ENCODE data around the gene NSD2.
"Not testable (repeated sequence)": the region's sequence is repeated elsewhere in the genome, so short reads cannot be mapped to it uniquely, and the experiment has no call there.

The NSD2 gene

GRCh38 chr4:1987721-1988326, 116.6 kb downstream of the NSD2 start:
- H3K36me3 ChIP-seq (ENCODE audit: control insufficient read depth, insufficient read depth, low read length) = peaks cover 83% of the 10 kb centered on the region
- no peaks in the 10 kb centered on the region for H3K9me3 ChIP-seq (ENCODE audit: control insufficient read depth, insufficient read depth, low read depth, low read length)
- no peak overlapping the region; the same call in 1 of the 2 replicates for H3K27ac ChIP-seq (ENCODE audit: low read depth, low read length)

DNA sequence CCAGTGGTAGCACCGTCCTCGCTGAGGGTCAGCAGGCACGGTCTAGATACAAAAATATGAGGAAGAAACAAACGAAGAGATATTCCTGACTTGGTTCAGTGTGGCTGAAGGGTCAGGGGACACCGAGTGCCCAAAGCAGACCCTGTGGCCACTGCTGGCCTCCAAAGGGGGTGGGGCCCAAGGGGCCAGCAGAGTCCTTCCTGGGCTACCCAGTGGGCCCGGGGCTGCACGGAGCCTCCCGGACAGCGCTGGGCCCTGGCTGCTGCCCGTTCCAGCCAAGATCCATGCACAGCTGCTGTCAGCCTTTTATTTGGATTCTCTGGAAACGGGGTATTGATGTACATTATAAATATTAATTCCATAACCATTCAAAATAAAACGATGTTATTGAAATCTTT, 117.1 kb downstream of the NSD2 start:
- no peak overlapping the region for H3K27ac ChIP-seq (ENCODE audit: low read depth, low read length)
- no peaks in the 10 kb centered on the region for H3K9me3 ChIP-seq (ENCODE audit: control insufficient read depth, insufficient read depth, low read depth, low read length)
- peaks cover 78% of the 10 kb centered on the region for H3K36me3 ChIP-seq (ENCODE audit: control insufficient read depth, insufficient read depth, low read length)
- H3K4me1 ChIP-seq (ENCODE audit: control insufficient read depth, insufficient read depth, low read length) = peaks cover 3% of the 10 kb centered on the region; the same call in 1 of the 2 replicates
- H3K27me3 ChIP-seq (ENCODE audit: control insufficient read depth, insufficient read depth, low read length) = no peaks in the 10 kb centered on the region
- H3K4me3 ChIP-seq (ENCODE audit: low read depth, low read length) = no peak overlapping the region
- H3K9ac ChIP-seq (ENCODE audit: low read length) = no peak overlapping the region

More at GRCh38 chr4:1987721-1988326, 116.6 kb downstream of the NSD2 start:
- Histone ChIP-seq H3K4me3 (ENCODE audit: low read depth, low read length) (no peak overlapping the region), H3K27me3 (ENCODE audit: control insufficient read depth, insufficient read depth, low read length) (no peaks in the 10 kb centered on the region), H3K4me1 (ENCODE audit: control insufficient read depth, insufficient read depth, low read length) (peaks cover 3% of the 10 kb centered on the region; the same call in 1 of the 2 replicates), H3K9ac (ENCODE audit: low read length) (no peak overlapping the region)

- Histone ChIP-seq H3K27ac (ENCODE audit: low read depth, low read length) (no peak overlapping the region), H3K4me1 (ENCODE audit: control insufficient read depth, insufficient read depth, low read length) (peaks cover 3% of the 10 kb centered on the region; the same call in 1 of the 2 replicates), H3K9me3 (ENCODE audit: control insufficient read depth, insufficient read depth, low read depth, low read length) (no peaks in the 10 kb centered on the region), H3K27me3 (ENCODE audit: control insufficient read depth, insufficient read depth, low read length) (no peaks in the 10 kb centered on the region), H3K36me3 (ENCODE audit: control insufficient read depth, insufficient read depth, low read length) (peaks cover 64% of the 10 kb centered on the region), H3K9ac (ENCODE audit: low read length) (no peak overlapping the region), H3K4me3 (ENCODE audit: low read depth, low read length) (no peak overlapping the region)
Measured at GRCh38 chr4:1989533-1990347, 118.5 kb downstream of the NSD2 start.

- Histone ChIP-seq H3K36me3 (ENCODE audit: control insufficient read depth, insufficient read depth, low read length) (peaks cover 62% of the 10 kb centered on the region), H3K4me3 (ENCODE audit: low read depth, low read length) (no peak overlapping the region)
Measured at GRCh38 chr4:1990348-1990645, 119.1 kb downstream of the NSD2 start.

GRCh38 chr4:1990676-1991075, 119.5 kb downstream of the NSD2 start:
- H3K9ac ChIP-seq (ENCODE audit: low read length) = no peak overlapping the region
- peaks cover 58% of the 10 kb centered on the region for H3K36me3 ChIP-seq (ENCODE audit: control insufficient read depth, insufficient read depth, low read length)
- peaks cover 3% of the 10 kb centered on the region; the same call in 1 of the 2 replicates for H3K4me1 ChIP-seq (ENCODE audit: control insufficient read depth, insufficient read depth, low read length)
- no peaks in the 10 kb centered on the region for H3K27me3 ChIP-seq (ENCODE audit: control insufficient read depth, insufficient read depth, low read length)
- H3K4me3 ChIP-seq (ENCODE audit: low read depth, low read length) = no peak overlapping the region
- H3K9me3 ChIP-seq (ENCODE audit: control insufficient read depth, insufficient read depth, low read depth, low read length) = no peaks in the 10 kb centered on the region
- no peak overlapping the region for H3K27ac ChIP-seq (ENCODE audit: low read depth, low read length)

More at GRCh38 chr4:1990348-1990645, 119.1 kb downstream of the NSD2 start:
- H3K9ac ChIP-seq (ENCODE audit: low read length) = no peak overlapping the region
- H3K9me3 ChIP-seq (ENCODE audit: control insufficient read depth, insufficient read depth, low read depth, low read length) = no peaks in the 10 kb centered on the region
- H3K27me3 ChIP-seq (ENCODE audit: control insufficient read depth, insufficient read depth, low read length) = no peaks in the 10 kb centered on the region
- no peak overlapping the region for H3K27ac ChIP-seq (ENCODE audit: low read depth, low read length)
- H3K4me1 ChIP-seq (ENCODE audit: control insufficient read depth, insufficient read depth, low read length) = peaks cover 3% of the 10 kb centered on the region; the same call in 1 of the 2 replicates

DNA sequence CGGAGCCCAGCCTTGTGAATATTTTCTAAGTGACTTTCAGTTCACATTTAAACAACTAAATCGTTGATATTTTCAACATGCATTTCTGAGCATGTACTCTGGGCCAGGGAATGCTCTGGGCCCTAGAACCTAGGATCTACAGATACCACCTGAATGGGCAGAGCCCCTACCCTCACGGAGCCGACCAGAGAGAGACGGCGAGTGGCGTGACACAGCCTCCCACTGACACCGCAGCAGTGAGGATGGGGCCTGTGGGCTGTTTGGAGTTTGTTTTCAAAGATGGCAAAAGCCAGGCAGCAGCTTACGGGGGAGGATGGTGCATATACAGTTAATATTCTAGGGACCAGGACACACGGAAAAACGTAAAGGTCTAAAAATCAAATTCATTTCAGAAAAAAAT, 119.9 kb downstream of the NSD2 start:
- no peaks in the 10 kb centered on the region for H3K9me3 ChIP-seq (ENCODE audit: control insufficient read depth, insufficient read depth, low read depth, low read length)
- H3K9ac ChIP-seq (ENCODE audit: low read length) = no peak overlapping the region
- peaks cover 54% of the 10 kb centered on the region for H3K36me3 ChIP-seq (ENCODE audit: control insufficient read depth, insufficient read depth, low read length)
- H3K27ac ChIP-seq (ENCODE audit: low read depth, low read length) = no peak overlapping the region
- no peak overlapping the region for H3K4me3 ChIP-seq (ENCODE audit: low read depth, low read length)
- H3K4me1 ChIP-seq (ENCODE audit: control insufficient read depth, insufficient read depth, low read length) = peaks cover 3% of the 10 kb centered on the region; the same call in 1 of the 2 replicates
- H3K27me3 ChIP-seq (ENCODE audit: control insufficient read depth, insufficient read depth, low read length) = no peaks in the 10 kb centered on the region

- no peaks in the 10 kb centered on the region for H3K9me3 ChIP-seq (ENCODE audit: control insufficient read depth, insufficient read depth, low read depth, low read length)
- no peaks in the 10 kb centered on the region for H3K27me3 ChIP-seq (ENCODE audit: control insufficient read depth, insufficient read depth, low read length)
- H3K4me3 ChIP-seq (ENCODE audit: low read depth, low read length) = no peak overlapping the region
- peaks cover 47% of the 10 kb centered on the region for H3K36me3 ChIP-seq (ENCODE audit: control insufficient read depth, insufficient read depth, low read length)
- H3K4me1 ChIP-seq (ENCODE audit: control insufficient read depth, insufficient read depth, low read length) = peaks cover 3% of the 10 kb centered on the region; the same call in 1 of the 2 replicates
- no peak overlapping the region for H3K27ac ChIP-seq (ENCODE audit: low read depth, low read length)
- no peak overlapping the region for H3K9ac ChIP-seq (ENCODE audit: low read length)
Measured at GRCh38 chr4:1991596-1992434, 120.6 kb downstream of the NSD2 start.

GRCh38 chr4:1992468-1993168, 121.4 kb downstream of the NSD2 start:
- Histone ChIP-seq H3K9me3 (ENCODE audit: control insufficient read depth, insufficient read depth, low read depth, low read length) (peaks cover 1% of the 10 kb centered on the region; the same call in 1 of the 2 replicates), H3K27ac (ENCODE audit: low read depth, low read length) (no peak overlapping the region; the same call in 1 of the 2 replicates), H3K27me3 (ENCODE audit: control insufficient read depth, insufficient read depth, low read length) (no peaks in the 10 kb centered on the region), H3K36me3 (ENCODE audit: control insufficient read depth, insufficient read depth, low read length) (peaks cover 39% of the 10 kb centered on the region), H3K4me1 (ENCODE audit: control insufficient read depth, insufficient read depth, low read length) (peaks cover 3% of the 10 kb centered on the region; the same call in 1 of the 2 replicates), H3K4me3 (ENCODE audit: low read depth, low read length) (no peak overlapping the region), H3K9ac (ENCODE audit: low read length) (no peak overlapping the region)

DNA sequence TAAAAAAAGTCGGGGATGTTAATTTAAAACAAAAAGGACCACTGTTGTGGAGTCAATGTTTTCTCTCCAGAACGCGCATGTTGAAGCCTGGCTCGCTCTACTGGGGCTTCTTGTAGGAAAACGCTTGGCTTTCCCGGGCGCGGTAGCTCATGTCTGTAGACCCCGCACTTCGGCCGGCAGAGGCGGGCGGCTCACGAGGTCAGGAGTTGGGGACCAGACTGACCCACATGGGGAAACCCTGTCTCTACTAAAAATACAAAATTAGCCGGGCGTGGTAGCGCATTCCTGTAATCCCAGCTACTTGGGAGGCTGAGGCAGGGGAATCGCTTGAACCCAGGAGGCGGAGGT, 122.0 kb downstream of the NSD2 start:
- Histone ChIP-seq H3K4me3 (ENCODE audit: low read depth, low read length) (no peak overlapping the region), H3K27ac (ENCODE audit: low read depth, low read length) (no peak overlapping the region; the same call in 1 of the 2 replicates), H3K9ac (ENCODE audit: low read length) (no peak overlapping the region)

DNA sequence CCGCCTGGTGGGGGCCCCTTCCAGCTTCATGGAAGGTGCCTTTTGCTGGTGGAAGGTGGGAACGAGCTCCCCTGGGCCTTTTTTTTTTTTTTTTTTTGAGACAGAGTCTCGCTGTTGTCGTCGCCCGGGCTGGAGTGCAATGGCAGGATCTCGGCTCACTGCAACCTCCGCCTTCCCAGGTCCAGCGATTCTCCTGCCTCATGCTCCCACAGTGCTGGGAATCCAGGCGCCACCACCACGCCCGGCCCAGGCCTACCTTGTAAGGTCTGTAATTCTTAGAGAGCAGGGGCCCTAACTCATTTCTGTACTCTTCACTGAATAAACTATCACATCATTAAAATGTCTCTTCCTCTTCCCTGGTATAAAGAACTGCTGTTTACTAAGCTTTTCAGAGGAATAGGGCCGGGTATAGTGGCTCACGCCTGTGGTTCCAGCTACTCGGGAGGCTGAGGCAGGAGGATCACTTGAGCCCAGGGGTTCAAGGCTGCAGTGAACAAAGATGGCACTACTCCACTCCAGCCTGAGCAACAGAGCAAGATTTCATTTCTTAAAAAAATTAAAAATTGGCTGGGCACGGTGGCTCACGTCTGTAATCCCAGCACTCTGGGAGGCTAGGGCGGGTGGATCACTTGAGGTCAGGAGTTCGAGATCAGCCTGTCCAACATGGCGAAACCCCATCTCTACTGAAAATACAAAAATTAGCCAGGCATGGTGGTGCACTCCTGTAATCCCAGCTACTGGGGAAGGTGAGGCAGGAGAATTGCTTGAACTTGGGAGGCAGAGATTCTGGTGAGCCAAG, 122.7 kb downstream of the NSD2 start:
- not testable (repeated sequence) for H3K9ac ChIP-seq (ENCODE audit: low read length); H3K9me3 ChIP-seq (ENCODE audit: control insufficient read depth, insufficient read depth, low read depth, low read length); H3K27ac ChIP-seq (ENCODE audit: low read depth, low read length); H3K27me3 ChIP-seq (ENCODE audit: control insufficient read depth, insufficient read depth, low read length); H3K4me3 ChIP-seq (ENCODE audit: low read depth, low read length); H3K4me1 ChIP-seq (ENCODE audit: control insufficient read depth, insufficient read depth, low read length)
- peaks cover 30% of the 10 kb centered on the region for H3K36me3 ChIP-seq (ENCODE audit: control insufficient read depth, insufficient read depth, low read length)

More for the DNA sequence above, 122.0 kb downstream of the NSD2 start:
- Histone ChIP-seq H3K36me3 (ENCODE audit: control insufficient read depth, insufficient read depth, low read length) (peaks cover 36% of the 10 kb centered on the region), H3K4me1 (ENCODE audit: control insufficient read depth, insufficient read depth, low read length) (peaks cover 3% of the 10 kb centered on the region; the same call in 1 of the 2 replicates), H3K9me3 (ENCODE audit: control insufficient read depth, insufficient read depth, low read depth, low read length) (peaks cover 3% of the 10 kb centered on the region; the same call in 1 of the 2 replicates), H3K27me3 (ENCODE audit: control insufficient read depth, insufficient read depth, low read length) (no peaks in the 10 kb centered on the region)

Measured in HUES6 (cell line).